ENCODE data around the gene GSTM4. TPM values are rescaled to one million over a fixed set of nuclear protein-coding genes. Genes with fewer than 3 reads are reported as not detected.
"Not testable (repeated sequence)": the region's sequence is repeated elsewhere in the genome, so short reads cannot be mapped to it uniquely, and the experiment has no call there.

The GSTM4 gene
- total and polyA plus RNA-seq, 2 donors (not counting 1 experiment from before 2014, with no cell fraction given) = 17.7 to 30.8 TPM

GRCh38 chr1:109695138-109695537 lies 39.2 kb downstream of the GSTM4 start:
- H3K9me3 ChIP-seq (ENCODE audit: control insufficient read depth, insufficient read depth, low read depth, low read length); H3K4me1 ChIP-seq (ENCODE audit: control insufficient read depth, extremely low read depth, insufficient read depth, low read length); H3K36me3 ChIP-seq (ENCODE audit: control insufficient read depth, insufficient read depth, low read length); H3K4me2 ChIP-seq (ENCODE audit: extremely low read depth, insufficient read depth, low read length); H3K27me3 ChIP-seq (ENCODE audit: control insufficient read depth, insufficient read depth, low read length); H2AFZ ChIP-seq (ENCODE audit: low read length); H3K79me2 ChIP-seq (ENCODE audit: control insufficient read depth, insufficient read depth, low read length); H3K27ac ChIP-seq (ENCODE audit: insufficient read depth, low read length); DNase-seq (ENCODE audit: low read depth in 2 of 2); H3K9ac ChIP-seq (ENCODE audit: insufficient read depth, low read length); H3K4me3 ChIP-seq (replicated peaks in 1 of 4; ENCODE audit: control extremely low read depth in 1 of 4, insufficient read depth in 1 of 4, low read depth in 3 of 4, low read length in 4 of 4); H4K20me1 ChIP-seq (ENCODE audit: control insufficient read depth, extremely low read depth, insufficient read depth, low read length): not testable (repeated sequence)

- Histone ChIP-seq H3K4me1 (ENCODE audit: control insufficient read depth, extremely low read depth, insufficient read depth, low read length) (no peaks in the 10 kb centered on the region), H4K20me1 (ENCODE audit: control insufficient read depth, extremely low read depth, insufficient read depth, low read length) (no peaks in the 10 kb centered on the region), H2AFZ (ENCODE audit: low read length) (no peak overlapping the region), H3K4me3 (replicated peaks in 1 of 4; ENCODE audit: control extremely low read depth in 1 of 4, insufficient read depth in 1 of 4, low read depth in 3 of 4, low read length in 4 of 4) (no peak overlapping the region), H3K36me3 (ENCODE audit: control insufficient read depth, insufficient read depth, low read length) (no peaks in the 10 kb centered on the region), H3K27me3 (ENCODE audit: control insufficient read depth, insufficient read depth, low read length) (no peaks in the 10 kb centered on the region), H3K4me2 (ENCODE audit: extremely low read depth, insufficient read depth, low read length) (no peak overlapping the region), H3K27ac (ENCODE audit: insufficient read depth, low read length) (no peak overlapping the region), H3K9ac (ENCODE audit: insufficient read depth, low read length) (no peak overlapping the region), H3K79me2 (ENCODE audit: control insufficient read depth, insufficient read depth, low read length) (no peaks in the 10 kb centered on the region), H3K9me3 (ENCODE audit: control insufficient read depth, insufficient read depth, low read depth, low read length) (no peaks in the 10 kb centered on the region)
- no peak for DNase-seq (ENCODE audit: low read depth in 2 of 2)
- TF ChIP-seq CTCF (conservative IDR thresholded peaks at IDR 0.05 in 1 of 2, IDR thresholded peaks at IDR 0.05 in 1 of 2; ENCODE audit: low read depth in 1 of 2, low read length in 2 of 2) (no peak), EZH2 (IDR thresholded peaks at IDR 0.05; ENCODE audit: low read length, missing control alignments) (no peak)
Measured at GRCh38 chr1:109697066-109697465, 41.2 kb downstream of the GSTM4 start.

DNA sequence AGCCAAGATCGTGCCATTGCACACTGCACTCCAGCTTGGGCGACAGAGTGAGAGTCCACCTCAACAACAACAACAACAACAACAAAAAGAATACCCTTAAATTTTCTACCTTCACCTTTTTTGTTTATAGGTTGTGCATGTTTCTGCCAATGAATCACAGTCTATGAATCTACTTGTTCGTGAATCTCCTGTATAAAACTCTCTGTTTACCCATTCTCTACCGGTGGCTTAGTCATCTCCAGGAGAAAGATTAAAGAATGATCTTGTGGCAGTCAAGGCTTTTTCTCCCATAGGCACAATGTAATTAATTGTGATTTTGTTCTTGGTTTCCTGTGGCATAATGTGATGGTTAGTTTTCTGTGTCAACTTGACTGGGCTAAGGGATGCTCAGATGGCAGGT lies 42.0 kb downstream of the GSTM4 start:
- not testable (repeated sequence) for H2AFZ ChIP-seq (ENCODE audit: low read length); H3K27me3 ChIP-seq (ENCODE audit: control insufficient read depth, insufficient read depth, low read length); DNase-seq (ENCODE audit: low read depth in 2 of 2); H3K9me3 ChIP-seq (ENCODE audit: control insufficient read depth, insufficient read depth, low read depth, low read length); H3K79me2 ChIP-seq (ENCODE audit: control insufficient read depth, insufficient read depth, low read length); H3K27ac ChIP-seq (ENCODE audit: insufficient read depth, low read length); H3K4me2 ChIP-seq (ENCODE audit: extremely low read depth, insufficient read depth, low read length); H3K4me1 ChIP-seq (ENCODE audit: control insufficient read depth, extremely low read depth, insufficient read depth, low read length); H3K9ac ChIP-seq (ENCODE audit: insufficient read depth, low read length); H3K4me3 ChIP-seq (replicated peaks in 1 of 4; ENCODE audit: control extremely low read depth in 1 of 4, insufficient read depth in 1 of 4, low read depth in 3 of 4, low read length in 4 of 4); H4K20me1 ChIP-seq (ENCODE audit: control insufficient read depth, extremely low read depth, insufficient read depth, low read length); H3K36me3 ChIP-seq (ENCODE audit: control insufficient read depth, insufficient read depth, low read length)

DNA sequence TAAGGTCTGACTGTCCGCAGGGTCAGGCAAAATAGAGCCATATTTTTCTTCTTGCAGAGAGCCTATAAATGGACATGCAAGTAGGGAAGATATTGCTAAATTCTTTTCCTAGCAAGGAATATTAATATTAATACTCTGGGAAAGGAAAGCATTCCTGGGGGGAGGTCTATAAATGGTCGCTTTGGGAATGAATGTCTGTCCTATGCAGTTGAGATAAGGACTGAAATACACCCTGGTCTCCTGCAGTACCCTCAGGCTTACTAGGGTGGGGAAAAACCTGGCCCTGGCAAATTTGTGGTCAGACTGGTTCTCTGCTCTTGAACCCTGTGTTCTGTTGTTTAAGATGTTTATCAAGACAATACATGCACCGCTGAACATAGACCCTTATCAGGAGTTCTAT lies 47.0 kb downstream of the GSTM4 start:
- not testable (repeated sequence) for H4K20me1 ChIP-seq (ENCODE audit: control insufficient read depth, extremely low read depth, insufficient read depth, low read length); H3K9me3 ChIP-seq (ENCODE audit: control insufficient read depth, insufficient read depth, low read depth, low read length); H3K4me1 ChIP-seq (ENCODE audit: control insufficient read depth, extremely low read depth, insufficient read depth, low read length); H3K79me2 ChIP-seq (ENCODE audit: control insufficient read depth, insufficient read depth, low read length); DNase-seq (ENCODE audit: low read depth in 2 of 2); H3K27me3 ChIP-seq (ENCODE audit: control insufficient read depth, insufficient read depth, low read length); H3K9ac ChIP-seq (ENCODE audit: insufficient read depth, low read length); H3K36me3 ChIP-seq (ENCODE audit: control insufficient read depth, insufficient read depth, low read length); H3K27ac ChIP-seq (ENCODE audit: insufficient read depth, low read length); H2AFZ ChIP-seq (ENCODE audit: low read length); H3K4me2 ChIP-seq (ENCODE audit: extremely low read depth, insufficient read depth, low read length); H3K4me3 ChIP-seq (replicated peaks in 1 of 4; ENCODE audit: control extremely low read depth in 1 of 4, insufficient read depth in 1 of 4, low read depth in 3 of 4, low read length in 4 of 4)
